Naive thymus-derived CD4-positive, alpha-beta T cell (primary cell): Measurements from ENCODE around the gene ZNF70. TPM values are rescaled to one million over a fixed set of nuclear protein-coding genes. Genes with fewer than 3 reads are reported as not detected.
"Not testable (repeated sequence)": the region's sequence is repeated elsewhere in the genome, so short reads cannot be mapped to it uniquely, and the experiment has no call there.

Experiments used
- ATAC-seq: fragments of 150-1000 bp; cut with Tn5 transposase; 2 replicates; pipeline ENCODE4 v1.10.0; 2021; ENCODE audit warnings: mild to moderate bottlenecking, moderate library complexity
- CTCF ChIA-PET: fragments of 350-600 bp; sonication (Branson Sonifier 250); formaldehyde crosslinking; loops from one replicate; lab custom pipeline; 2021; ENCODE audit warnings: antibody characterized with exemption; lab: Charles Lee
- POLR2A ChIA-PET: fragments of 350-600 bp; sonication (Branson Sonifier 250); formaldehyde crosslinking; loops from one replicate; lab custom pipeline; 2021; ENCODE audit warnings: antibody characterized with exemption, inconsistent platforms; lab: Charles Lee
- DNase-seq, 9 donors: peaks; one replicate each; pipeline versions ENCODE4 v3.0.0 to v3.0.0-alpha.2; 2020 to 2022; ENCODE audit warnings: mixed read lengths in 1 of 9
- H3K27ac ChIP-seq: one replicate; pipeline ENCODE4 v1.7.0; 2013; ENCODE audit warnings: mild to moderate bottlenecking, low read depth, low read length, moderate library complexity
- H3K27me3 ChIP-seq, 2 donors: one replicate each; pipeline ENCODE4 v1.7.0; 2013; ENCODE audit warnings: low read length in 2 of 2, mild to moderate bottlenecking in 2 of 2, moderate library complexity in 2 of 2; ENCODE audit not compliant: control insufficient read depth in 2 of 2, insufficient read depth in 2 of 2
- H3K36me3 ChIP-seq, 3 experiments: 1 replicate in 2 of 3; 2 replicates in 1 of 3; pipeline ENCODE4 v1.7.0; 2013; ENCODE audit warnings: low read length in 3 of 3, mild to moderate bottlenecking in 3 of 3, moderate library complexity in 1 of 3; ENCODE audit not compliant: insufficient read depth in 3 of 3, control insufficient read depth in 2 of 3
- H3K4me1 ChIP-seq, 2 donors: one replicate each; pipeline ENCODE4 v1.7.0; 2013; ENCODE audit warnings: low read length in 2 of 2, mild to moderate bottlenecking in 2 of 2, moderate library complexity in 1 of 2; ENCODE audit not compliant: control insufficient read depth in 2 of 2, insufficient read depth in 2 of 2
- H3K4me3 ChIP-seq: 2 replicates; pipeline ENCODE4 v1.7.0; 2013; ENCODE audit warnings: mild to moderate bottlenecking, low read length
- H3K9me3 ChIP-seq, 3 experiments: 1 replicate in 2 of 3; 2 replicates in 1 of 3; pipeline ENCODE4 v1.7.0; 2013; ENCODE audit warnings: low read length in 3 of 3; ENCODE audit not compliant: control insufficient read depth in 2 of 3
- H3K27ac Mint-ChIP-seq, 9 donors: one replicate each; pipeline ENCODE4 v1.8.0; 2020 to 2022; ENCODE audit warnings: mixed read lengths in 9 of 9, mild to moderate bottlenecking in 8 of 9, moderate library complexity in 5 of 9, inconsistent platforms in 2 of 9
- H3K27me3 Mint-ChIP-seq, 5 donors: one replicate each; pipeline ENCODE4 v1.8.0; 2021 to 2022; ENCODE audit warnings: mixed read lengths in 5 of 5, mild to moderate bottlenecking in 1 of 5
- H3K36me3 Mint-ChIP-seq, 5 donors: one replicate each; pipeline ENCODE4 v1.8.0; 2020 to 2022; ENCODE audit warnings: mixed read lengths in 5 of 5, mild to moderate bottlenecking in 3 of 5, inconsistent platforms in 1 of 5
- H3K4me1 Mint-ChIP-seq, 7 donors: one replicate each; pipeline ENCODE4 v1.8.0; 2020 to 2022; ENCODE audit warnings: mixed read lengths in 7 of 7, mild to moderate bottlenecking in 3 of 7, inconsistent platforms in 1 of 7
- H3K4me3 Mint-ChIP-seq, 10 donors: one replicate each; pipeline ENCODE4 v1.8.0; 2020 to 2022; ENCODE audit warnings: mild to moderate bottlenecking in 10 of 10, mixed read lengths in 10 of 10, moderate library complexity in 6 of 10, inconsistent platforms in 2 of 10
- H3K9me3 Mint-ChIP-seq, 11 donors: one replicate each; pipeline ENCODE4 v1.8.0; 2020 to 2022; ENCODE audit warnings: mixed read lengths in 11 of 11, mild to moderate bottlenecking in 4 of 11, inconsistent platforms in 1 of 11, moderate library complexity in 1 of 11
- intact Hi-C, 2 donors: fragments of 100-400 bp; cut with micrococcal nuclease; formaldehyde crosslinking; loops; one replicate each; pipeline ENCODE4 v1.15.1; 2023
- polyA plus RNA-seq, 2 donors: library from polyadenylated mRNA; unstranded; fragments of 300-500 nt; fragmentation: Illumina TruSeq; gene quantifications; one replicate each; pipeline ENCODE4 v1.2.3, GENCODE V29; 2021
- total RNA-seq, 6 experiments: library from RNA in 5 of 6; stranded (reverse) in 5 of 6; gene quantifications; 1 replicate in 5 of 6; 2 replicates in 1 of 6; pipeline ENCODE4 v1.2.3 and lab custom pipeline; 2021 to 2026

ZNF70 gene
- total and polyA plus RNA-seq, 7 experiments from 2014 or later: 0.32 to 7.9 (median 3.5) TPM

DNA sequence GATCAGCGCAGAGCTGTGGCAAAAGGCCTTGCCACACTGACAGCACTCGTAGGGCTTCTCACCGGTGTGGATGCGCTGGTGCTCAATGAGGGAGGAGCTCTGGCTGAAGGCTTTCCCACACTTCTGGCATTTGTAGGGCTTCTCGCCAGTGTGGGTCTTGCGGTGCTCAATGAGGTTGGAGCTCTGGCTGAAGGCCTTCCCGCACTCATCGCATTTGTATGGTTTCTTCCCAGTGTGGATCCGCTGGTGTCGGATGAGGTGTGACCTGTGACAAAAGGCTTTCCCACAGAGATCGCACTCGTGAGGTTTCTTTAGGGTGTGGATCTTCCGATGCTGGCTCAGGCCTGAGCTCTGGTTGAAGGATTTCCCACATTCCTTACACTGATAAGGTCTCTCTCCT is 6.9 kb downstream of the ZNF70 start:
- intact Hi-C loops: no loop called here
- Histone ChIP-seq H3K9me3 (peaks cover 0 to 12% (median 0%) of the 10 kb centered on the region in 3 experiments), H3K36me3 (peaks cover 0 to 29% (median 14%) of the 10 kb centered on the region in 3 experiments), H3K4me3 (no peak overlapping the region), H3K27me3 (no peaks in the 10 kb centered on the region), H3K4me1 (no peaks in the 10 kb centered on the region), H3K27ac (no peak overlapping the region)
- H3K27ac Mint-ChIP-seq: no peak overlapping the region
- H3K4me1 Mint-ChIP-seq: peaks cover 0 to 3% (median 0%) of the 10 kb centered on the region in 7 donors
- POLR2A ChIA-PET: interaction anchor here (0.5 to 1.0 kb wide), 2 partner anchors 45 to 119 kb away, joined by 3 to 4 read pairs; no protein-coding TSS in a partner anchor
- no peaks in the 10 kb centered on the region for H3K27me3 Mint-ChIP-seq
- H3K9me3 Mint-ChIP-seq: peaks cover 0 to 19% (median 7%) of the 10 kb centered on the region in 11 donors
- peaks cover 15 to 32% (median 24%) of the 10 kb centered on the region in 5 donors for H3K36me3 Mint-ChIP-seq
- CTCF ChIA-PET: no interaction called here
- no peak overlapping the region for H3K4me3 Mint-ChIP-seq
- ATAC-seq (no peak), DNase-seq (no peak)

- H3K27me3 Mint-ChIP-seq: no peaks in the 10 kb centered on the region
- POLR2A ChIA-PET: no interaction called here
Measured at GRCh38 chr22:23743303-23743705, 7.6 kb downstream of the ZNF70 start.

DNA sequence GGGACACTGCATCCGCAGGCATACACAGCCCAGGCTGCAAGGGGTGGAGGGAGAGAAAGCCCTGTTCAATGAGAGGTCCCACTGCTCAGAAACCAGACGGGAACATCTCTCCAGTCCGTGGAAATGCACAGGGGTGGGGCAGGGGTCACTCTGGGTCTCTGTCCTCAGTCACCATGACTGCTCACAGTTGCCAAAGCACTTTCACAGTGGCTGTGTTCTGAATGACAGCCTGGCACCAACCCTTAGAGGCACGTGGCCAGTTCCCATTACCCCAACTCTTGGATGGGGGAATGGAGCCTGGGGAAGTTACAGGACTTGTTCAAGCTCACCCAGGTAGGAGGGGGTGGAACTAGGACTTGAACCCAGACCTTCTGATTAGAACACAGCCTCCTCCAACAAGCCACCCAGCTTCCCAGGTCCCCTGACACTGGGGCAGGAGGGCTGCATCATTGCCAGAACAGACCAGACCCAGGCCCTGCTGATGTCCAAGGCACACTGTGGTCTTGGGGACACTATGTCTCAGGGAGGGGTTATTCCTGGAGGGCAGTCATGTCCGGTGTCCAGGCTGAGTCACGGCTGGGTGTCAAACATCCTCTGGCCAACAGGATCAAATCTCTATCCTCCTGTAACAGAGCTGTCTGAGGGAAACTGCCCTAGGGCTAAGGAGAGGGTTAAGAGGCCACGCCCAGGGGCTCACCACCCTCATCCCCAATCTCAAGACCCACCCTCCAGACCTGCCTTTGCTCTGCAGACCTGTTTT is 8.2 kb downstream of the ZNF70 start:
- CTCF ChIA-PET: no interaction called here
- Mint-ChIP-seq H3K36me3 (peaks cover 15 to 32% (median 24%) of the 10 kb centered on the region in 5 donors), H3K27me3 (no peaks in the 10 kb centered on the region), H3K9me3 (peaks cover 0 to 19% (median 7%) of the 10 kb centered on the region in 11 donors), H3K4me1 (peaks cover 0 to 3% (median 0%) of the 10 kb centered on the region in 7 donors), H3K4me3 (no peak overlapping the region), H3K27ac (no peak overlapping the region)
- no peaks in the 10 kb centered on the region for H3K27me3 ChIP-seq
- intact Hi-C loops: no loop called here
- no peak overlapping the region for H3K4me3 ChIP-seq
- peaks cover 0 to 12% (median 0%) of the 10 kb centered on the region in 3 experiments for H3K9me3 ChIP-seq
- H3K36me3 ChIP-seq: peaks cover 0 to 29% (median 14%) of the 10 kb centered on the region in 3 experiments
- DNase-seq: no peak
- POLR2A ChIA-PET: no interaction called here
- H3K4me1 ChIP-seq: no peaks in the 10 kb centered on the region
- ATAC-seq: no peak
- no peak overlapping the region for H3K27ac ChIP-seq

More at GRCh38 chr22:23743303-23743705, 7.6 kb downstream of the ZNF70 start:
- H3K4me1 Mint-ChIP-seq: peaks cover 0 to 3% (median 0%) of the 10 kb centered on the region in 7 donors
- Histone ChIP-seq H3K4me1 (no peaks in the 10 kb centered on the region), H3K9me3 (peaks cover 0 to 12% (median 0%) of the 10 kb centered on the region in 3 experiments), H3K36me3 (peaks cover 0 to 29% (median 14%) of the 10 kb centered on the region in 3 experiments), H3K27me3 (no peaks in the 10 kb centered on the region), H3K27ac (no peak overlapping the region), H3K4me3 (no peak overlapping the region)
- intact Hi-C loops: no loop called here
- no peak overlapping the region for H3K27ac Mint-ChIP-seq
- CTCF ChIA-PET: no interaction called here
- ATAC-seq: no peak
- peaks cover 15 to 32% (median 24%) of the 10 kb centered on the region in 5 donors for H3K36me3 Mint-ChIP-seq
- no peak overlapping the region for H3K4me3 Mint-ChIP-seq
- DNase-seq: no peak
- H3K9me3 Mint-ChIP-seq: peaks cover 0 to 19% (median 7%) of the 10 kb centered on the region in 11 donors

- ChIA-PET POLR2A (no interaction called here), CTCF (interaction anchor here (0.7 kb wide), 1 partner anchor 12 kb away, joined by 3 read pairs; no protein-coding TSS in a partner anchor)
- H3K4me1 Mint-ChIP-seq: peaks cover 0 to 1% (median 0%) of the 10 kb centered on the region in 7 donors
- DNase-seq (no peak), ATAC-seq (no peak)
- peaks cover 0 to 9% (median 0%) of the 10 kb centered on the region in 5 donors for H3K36me3 Mint-ChIP-seq
- H3K4me3 Mint-ChIP-seq: no peak overlapping the region
- Histone ChIP-seq H3K4me3 (no peak overlapping the region), H3K27me3 (no peaks in the 10 kb centered on the region), H3K4me1 (no peaks in the 10 kb centered on the region), H3K9me3 (no peaks in the 10 kb centered on the region), H3K27ac (no peak overlapping the region), H3K36me3 (peaks cover 0 to 3% (median 0%) of the 10 kb centered on the region in 3 experiments)
- no peaks in the 10 kb centered on the region for H3K9me3 Mint-ChIP-seq
- H3K27ac Mint-ChIP-seq: no peak overlapping the region
- intact Hi-C loops: loop anchor here in 1 of 2 donors (5.0 kb wide), 1 partner anchor 110 kb away; no protein-coding TSS in a partner anchor
- no peaks in the 10 kb centered on the region for H3K27me3 Mint-ChIP-seq
Measured at GRCh38 chr22:23737696-23738095, 13.2 kb downstream of the ZNF70 start.

DNA sequence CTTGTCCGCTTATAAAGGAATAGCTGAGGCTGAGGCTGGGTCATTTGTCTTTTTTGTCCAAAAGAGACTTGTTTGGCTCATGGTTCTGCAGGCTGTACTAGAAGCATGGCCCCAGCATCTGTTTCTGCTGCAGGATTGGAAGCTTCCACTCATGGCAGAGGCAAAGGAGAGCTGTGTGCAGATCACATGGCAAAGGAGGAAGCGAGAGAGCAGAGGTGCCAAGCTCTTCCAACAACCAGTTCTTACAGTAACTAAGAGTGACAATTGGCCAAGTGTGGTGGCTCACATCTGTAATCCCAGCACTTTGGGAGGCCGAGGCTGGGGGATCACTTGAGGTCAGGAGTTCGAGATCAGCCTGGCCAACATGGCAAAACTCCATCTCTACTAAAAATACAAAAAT is 22.8 kb downstream of the ZNF70 start:
- H3K36me3 ChIP-seq, DNase-seq, H3K4me3 ChIP-seq, intact Hi-C loops, H3K9me3 Mint-ChIP-seq, ATAC-seq, H3K27ac ChIP-seq, H3K27ac Mint-ChIP-seq, H3K4me1 ChIP-seq, H3K36me3 Mint-ChIP-seq, H3K4me3 Mint-ChIP-seq, H3K27me3 ChIP-seq, CTCF ChIA-PET, H3K9me3 ChIP-seq, H3K4me1 Mint-ChIP-seq: not testable (repeated sequence)
- POLR2A ChIA-PET: interaction anchor here (0.7 to 1.0 kb wide), 4 partner anchors 22 to 58 kb away, joined by 3 to 4 read pairs (median 3); partner anchors contain the start of genes SMARCB1 and ZNF70
- H3K27me3 Mint-ChIP-seq: peaks cover 0 to 22% (median 0%) of the 10 kb centered on the region in 5 donors

- ATAC-seq (no peak), DNase-seq (no peak)
- H3K4me3 ChIP-seq: no peak overlapping the region
- no peak overlapping the region for H3K27ac Mint-ChIP-seq
- H3K27me3 Mint-ChIP-seq: peaks cover 0 to 13% (median 0%) of the 10 kb centered on the region in 5 donors
- no peaks in the 10 kb centered on the region for H3K4me1 ChIP-seq
- no peak overlapping the region for H3K27ac ChIP-seq
- POLR2A ChIA-PET: no interaction called here
- intact Hi-C loops: no loop called here
- H3K4me1 Mint-ChIP-seq: no peaks in the 10 kb centered on the region
- CTCF ChIA-PET: no interaction called here
- H3K27me3 ChIP-seq: peaks cover 0 to 3% of the 10 kb centered on the region in 2 donors
- H3K9me3 ChIP-seq: no peaks in the 10 kb centered on the region
- H3K9me3 Mint-ChIP-seq: no peaks in the 10 kb centered on the region
- no peaks in the 10 kb centered on the region for H3K36me3 Mint-ChIP-seq
- H3K4me3 Mint-ChIP-seq: no peak overlapping the region
- no peaks in the 10 kb centered on the region for H3K36me3 ChIP-seq
Measured at GRCh38 chr22:23722724-23723123, 28.2 kb downstream of the ZNF70 start.
